WTC11 (cell line): ENCODE results near the gene PDE6B. TPM values are rescaled to one million over a fixed set of nuclear protein-coding genes. Genes with fewer than 3 reads are reported as not detected.

Source experiments
- ARID4B ChIP-seq: sonication (generic); formaldehyde crosslinking; IDR thresholded peaks from 2 replicates; pipeline ENCODE4 v1.8.0; 2023; ENCODE audit warnings: missing genetic modification reagents, mild to moderate bottlenecking, borderline replicate concordance
- ATF2 ChIP-seq: sonication (generic); formaldehyde crosslinking; IDR thresholded peaks from 2 replicates; pipeline ENCODE4 v1.8.1; 2022; ENCODE audit warnings: low read depth, missing genetic modification reagents, borderline replicate concordance
- ATF3 ChIP-seq: sonication (generic); formaldehyde crosslinking; conservative IDR thresholded peaks from 2 replicates; pipeline ENCODE4 v1.8.1; 2022; ENCODE audit warnings: mild to moderate bottlenecking, missing genetic modification reagents
- CTCF ChIP-seq: fragments of 200-600 bp; IDR thresholded peaks from 2 replicates; pipeline ENCODE4 v1.8.0; 2022; ENCODE audit warnings: antibody characterized with exemption
- E2F5 ChIP-seq: sonication (generic); formaldehyde crosslinking; IDR thresholded peaks from 2 replicates; pipeline ENCODE4 v1.8.1; 2022; ENCODE audit warnings: mild to moderate bottlenecking, moderate library complexity, missing genetic modification reagents
- FOXP4 ChIP-seq: sonication (generic); formaldehyde crosslinking; IDR thresholded peaks from 2 replicates; pipeline ENCODE4 v1.8.0; 2022; ENCODE audit warnings: mild to moderate bottlenecking, missing genetic modification reagents
- IRF1 ChIP-seq: sonication (generic); formaldehyde crosslinking; IDR thresholded peaks from 2 replicates; pipeline ENCODE4 v1.8.0; 2023; ENCODE audit warnings: missing genetic modification reagents
- JAZF1 ChIP-seq: fragments of 250-450 bp; sonication (Bioruptor Pico); IDR thresholded peaks from 2 replicates; pipeline ENCODE4 v1.9.0; 2021; ENCODE audit warnings: moderate library complexity, mild to moderate bottlenecking, inconsistent platforms
- JUN ChIP-seq: sonication (generic); formaldehyde crosslinking; IDR thresholded peaks from 2 replicates; pipeline ENCODE4 v1.8.0; 2023; ENCODE audit warnings: mild to moderate bottlenecking, missing genetic modification reagents
- MYBL2 ChIP-seq: sonication (generic); formaldehyde crosslinking; IDR thresholded peaks from 2 replicates; pipeline ENCODE4 v1.8.1; 2023; ENCODE audit warnings: mild to moderate bottlenecking, moderate library complexity, missing genetic modification reagents
- NFATC4 ChIP-seq: fragments of 250-450 bp; sonication (Bioruptor Pico); IDR thresholded peaks from 2 replicates; pipeline ENCODE4 v1.9.0; 2021; ENCODE audit warnings: mild to moderate bottlenecking
- NFE2L1 ChIP-seq: sonication (generic); formaldehyde crosslinking; IDR thresholded peaks from 2 replicates; pipeline ENCODE4 v1.8.1; 2023; ENCODE audit warnings: missing genetic modification reagents
- OVOL2 ChIP-seq: fragments of 250-450 bp; sonication (Bioruptor Pico); IDR thresholded peaks from 2 replicates; pipeline ENCODE4 v1.9.0; 2021; ENCODE audit warnings: mild to moderate bottlenecking, borderline replicate concordance
- STAT6 ChIP-seq: sonication (generic); formaldehyde crosslinking; conservative IDR thresholded peaks from 2 replicates; pipeline ENCODE4 v1.8.1; 2023; ENCODE audit warnings: mild to moderate bottlenecking, low read depth, missing genetic modification reagents, moderate library complexity
- TCF7 ChIP-seq: sonication (generic); formaldehyde crosslinking; IDR thresholded peaks from 2 replicates; pipeline ENCODE4 v1.8.0; 2022; ENCODE audit warnings: mild to moderate bottlenecking, low read depth, missing genetic modification reagents, moderate library complexity
- ZNF396 ChIP-seq: fragments of 250-450 bp; sonication (Bioruptor Pico); IDR thresholded peaks from 2 replicates; pipeline ENCODE4 v1.8.0; 2021; ENCODE audit warnings: mild to moderate bottlenecking, moderate library complexity, borderline replicate concordance
- ZNF671 ChIP-seq: fragments of 250-450 bp; sonication (Bioruptor Pico); IDR thresholded peaks from 2 replicates; pipeline ENCODE4 v1.8.0; 2021; ENCODE audit warnings: mild to moderate bottlenecking
- ZSCAN18 ChIP-seq: fragments of 250-450 bp; sonication (Bioruptor Pico); IDR thresholded peaks from 2 replicates; pipeline ENCODE4 v2.1.2; 2022; ENCODE audit warnings: mild to moderate bottlenecking, moderate library complexity
- total RNA-seq: library from RNA; stranded (reverse); gene quantifications from 3 replicates; pipeline ENCODE4 v1.2.3, GENCODE V29; 2021

PDE6B gene
- total RNA-seq, 1 experiment from 2014 or later = 7.1 TPM

- TF ChIP-seq ZNF671 (CRISPR knock-in tag) (no peak), E2F5 (CRISPR knock-in tag) (no peak), NFATC4 (no peak), ZNF396 (CRISPR knock-in tag) (no peak), MYBL2 (no peak), ARID4B (CRISPR knock-in tag) (no peak), OVOL2 (CRISPR knock-in tag) (no peak), CTCF (no peak), ATF2 (CRISPR knock-in tag) (no peak), IRF1 (CRISPR knock-in tag) (no peak), NFE2L1 (CRISPR knock-in tag) (no peak), ATF3 (CRISPR knock-in tag) (no peak), STAT6 (CRISPR knock-in tag) (no peak), TCF7 (CRISPR knock-in tag) (no peak), FOXP4 (CRISPR knock-in tag) (0 out of 2 replicates have a peak, but pooled peaks have one; percentile 35), JUN (CRISPR knock-in tag) (no peak), JAZF1 (CRISPR knock-in tag) (no peak), ZSCAN18 (CRISPR knock-in tag) (no peak)
These were observed 63.7 kb downstream of the PDE6B start, which contains the start of gene SLC49A3 (continued) for GRCh38 chr4:688854-689681.
